ENCODE data around the gene DGKI.

DGKI gene

GRCh38 chr7:137587326-137587725, 259.4 kb downstream of the DGKI start:
- no peak for DNase-seq

DNA sequence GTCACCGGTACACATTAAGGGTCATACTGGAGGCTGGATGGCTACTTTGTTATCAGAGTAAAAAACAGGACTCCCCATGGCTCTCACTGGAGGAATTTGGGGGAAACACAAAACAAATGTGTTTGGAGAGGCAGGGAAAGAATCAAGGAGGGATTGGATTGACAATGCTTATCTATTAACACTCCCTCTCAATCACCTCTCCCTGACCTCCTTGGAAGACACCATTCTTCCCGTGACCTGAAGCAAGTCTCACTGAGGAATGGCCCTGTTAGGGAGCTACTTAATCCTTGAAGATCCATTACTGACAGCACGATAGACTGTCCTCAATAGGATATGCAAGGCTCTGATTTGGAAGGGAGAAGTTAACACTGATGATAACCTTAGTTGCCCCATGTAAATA, 261.2 kb downstream of the DGKI start:
- DNase-seq: no peak

DNA sequence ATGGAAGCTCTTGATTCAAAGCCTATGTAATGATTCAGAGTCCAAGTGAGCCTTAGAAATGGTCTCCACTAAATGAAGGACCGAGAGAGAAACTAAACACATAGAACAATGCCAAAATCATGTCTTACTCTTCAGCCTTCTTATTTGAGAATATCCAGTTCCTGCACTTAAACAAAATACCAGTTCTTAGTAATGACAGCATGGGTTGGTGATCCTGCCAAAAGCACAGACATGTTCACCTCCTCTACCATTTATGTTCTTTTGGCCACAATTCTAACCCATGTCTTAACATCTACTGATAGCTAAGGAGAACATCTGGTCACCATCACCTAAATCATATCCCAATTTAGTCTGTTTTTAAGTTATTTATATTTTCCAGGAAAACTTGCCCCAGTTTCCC, 263.6 kb downstream of the DGKI start:
- DNase-seq: no peak

GRCh38 chr7:137579913-137580640, 266.7 kb downstream of the DGKI start:
- DNase-seq: no peak

DNA sequence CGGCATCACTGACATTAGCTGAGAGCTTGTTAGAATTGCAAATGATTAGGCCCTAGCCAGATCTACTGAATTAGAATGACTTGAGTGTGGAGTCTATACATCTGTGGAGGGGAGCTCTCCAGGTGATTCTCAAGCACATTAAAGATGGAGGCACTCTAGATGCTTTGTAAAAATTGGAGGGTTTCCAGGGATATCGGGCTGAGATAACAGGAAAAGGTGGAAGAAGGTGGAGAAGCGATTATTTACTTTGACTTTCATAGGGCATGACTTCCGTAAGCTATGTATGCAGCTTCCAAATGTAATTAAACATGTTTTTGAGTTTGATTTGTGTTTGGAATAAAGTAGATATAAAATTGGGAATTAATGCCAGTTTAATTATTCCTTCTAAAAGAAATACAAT, 268.2 kb downstream of the DGKI start:
- no peak for DNase-seq

DNA sequence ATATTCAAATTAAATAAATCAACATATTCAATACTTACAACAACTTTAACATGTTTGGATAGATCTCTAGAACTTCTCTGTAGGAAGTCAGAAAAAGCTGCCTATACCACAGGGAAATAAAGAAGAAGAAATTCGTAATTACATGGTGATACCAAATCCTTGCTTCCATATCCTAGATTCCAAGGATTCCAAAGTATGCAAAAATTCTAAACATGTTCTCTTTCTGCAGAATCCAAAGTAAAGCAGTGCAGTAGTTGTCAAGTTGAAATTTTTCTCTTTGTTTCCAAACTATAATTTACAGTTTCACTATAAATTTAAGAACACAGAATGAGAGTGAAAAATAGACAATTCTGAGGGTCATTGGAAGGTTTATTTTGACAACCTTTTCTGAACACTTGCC, 269.6 kb downstream of the DGKI start:
- no peak for DNase-seq

GRCh38 chr7:137576481-137576880, 270.3 kb downstream of the DGKI start:
- no peak for DNase-seq

DNA sequence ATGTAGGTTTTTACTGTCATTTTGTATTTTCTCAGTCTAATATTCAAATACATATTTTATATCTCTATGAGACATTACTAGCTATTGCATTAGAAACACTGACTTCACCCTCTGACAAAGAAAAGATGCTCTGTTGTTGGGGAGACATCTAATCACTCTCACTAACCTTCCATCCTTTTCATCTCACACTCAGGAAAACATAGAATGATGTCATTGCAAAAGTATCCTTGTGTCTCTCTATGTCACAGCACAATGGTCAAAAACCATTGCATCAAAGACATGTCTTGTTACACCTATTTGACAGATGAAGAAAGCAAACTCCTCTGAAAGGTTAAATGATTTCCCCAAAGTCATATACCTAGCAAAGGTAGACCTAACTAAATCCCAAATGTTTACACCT, 272.0 kb downstream of the DGKI start:
- DNase-seq: no peak

- DNase-seq: no peak
These were observed 274.6 kb downstream of the DGKI start for GRCh38 chr7:137572056-137572784.

DNA sequence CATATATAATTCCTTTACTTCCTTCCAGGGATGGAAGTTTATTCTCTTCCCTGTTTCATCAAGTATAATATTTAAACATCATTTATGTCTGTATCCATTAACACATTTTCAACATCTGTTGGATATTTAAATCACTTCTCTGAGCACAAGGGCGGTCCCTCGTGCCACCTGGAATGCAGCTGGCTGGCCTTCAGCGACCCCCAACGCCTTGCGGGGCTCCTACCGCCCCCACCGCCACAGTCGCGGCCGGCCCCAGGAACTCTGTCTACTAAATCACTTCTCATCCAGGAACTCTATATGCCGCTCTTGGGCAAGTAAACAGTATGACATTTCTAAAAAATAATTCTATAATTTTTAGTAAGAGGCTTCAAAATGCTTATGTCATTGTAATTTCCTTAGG, 282.1 kb downstream of the DGKI start:
- DNase-seq: no peak

DNA sequence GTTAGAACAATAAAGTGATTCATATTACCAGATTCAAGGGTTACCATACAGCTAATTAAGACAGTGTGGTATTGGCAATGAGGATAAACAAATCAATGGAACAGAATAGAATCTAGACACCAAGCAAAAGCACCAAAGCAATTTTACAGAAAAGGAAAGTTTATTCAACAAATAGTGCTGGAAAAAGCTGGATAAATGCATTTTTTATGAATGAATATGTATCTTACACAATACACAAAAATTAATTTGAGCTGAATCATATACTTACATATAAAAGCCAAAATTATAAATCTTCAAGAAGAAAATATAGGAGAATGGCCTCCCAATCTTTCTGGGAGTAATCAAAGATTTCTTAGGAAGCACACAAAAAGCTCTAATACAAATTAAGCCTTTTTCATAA, 282.8 kb downstream of the DGKI start:
- DNase-seq: no peak

DNA sequence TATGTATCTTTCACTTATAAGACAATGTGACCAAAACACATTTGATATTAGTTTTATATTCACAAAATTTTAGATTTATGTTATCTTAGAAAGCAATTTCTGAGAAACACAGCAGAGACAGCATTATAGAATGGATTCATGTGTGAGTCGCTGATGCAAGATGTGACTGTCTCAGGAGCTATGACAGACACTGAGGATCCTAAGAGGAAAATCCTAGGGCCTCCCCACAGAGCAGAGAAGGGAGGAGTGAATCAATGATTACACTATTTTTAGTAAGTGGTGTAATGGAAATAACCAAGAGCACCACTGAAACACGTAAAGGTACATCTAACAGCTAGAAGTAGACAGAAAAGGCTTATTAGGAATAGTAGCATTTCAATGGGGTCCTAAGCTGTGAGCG, 299.3 kb downstream of the DGKI start:
- no peak for DNase-seq

DNA sequence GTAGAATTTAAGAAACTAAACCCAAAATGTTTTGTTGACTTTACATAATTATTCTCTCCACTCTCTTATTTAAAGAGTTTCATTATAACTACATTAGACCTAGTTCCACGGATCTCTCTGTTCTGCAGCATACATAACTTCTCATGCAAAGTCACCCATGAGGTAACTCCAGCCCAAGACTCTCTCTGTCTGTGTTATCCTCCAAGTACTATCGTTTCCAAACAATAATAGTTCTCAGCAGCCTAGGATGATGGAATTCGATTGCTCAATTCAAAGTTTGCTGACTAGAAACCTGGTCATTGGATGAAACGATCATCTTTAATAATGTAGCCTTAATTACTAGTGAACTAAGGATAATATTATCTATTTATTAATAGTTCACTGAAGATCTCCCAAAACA, 300.1 kb downstream of the DGKI start:
- DNase-seq: no peak

DNA sequence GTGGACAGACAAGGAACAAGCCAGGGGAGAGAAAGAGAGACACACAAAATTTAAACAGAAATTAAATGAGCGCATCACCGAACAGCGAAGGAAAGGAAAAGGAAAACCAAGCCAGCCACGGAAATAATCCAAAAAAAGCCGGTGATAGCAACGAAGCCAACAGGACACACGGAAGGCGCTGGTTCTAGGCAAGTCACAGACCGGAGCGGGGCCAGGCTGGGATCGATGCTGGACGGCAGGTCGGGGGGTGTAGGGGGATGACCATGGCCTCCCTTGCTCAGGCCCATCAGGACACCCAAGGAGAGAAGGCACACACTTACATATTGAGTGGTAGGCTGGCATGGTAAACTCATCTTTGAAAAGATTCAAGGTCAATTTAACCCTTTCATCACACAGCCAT, 300.8 kb downstream of the DGKI start:
- DNase-seq: no peak

- DNase-seq: no peak
These were observed 301.6 kb downstream of the DGKI start for GRCh38 chr7:137545059-137545716.

DNA sequence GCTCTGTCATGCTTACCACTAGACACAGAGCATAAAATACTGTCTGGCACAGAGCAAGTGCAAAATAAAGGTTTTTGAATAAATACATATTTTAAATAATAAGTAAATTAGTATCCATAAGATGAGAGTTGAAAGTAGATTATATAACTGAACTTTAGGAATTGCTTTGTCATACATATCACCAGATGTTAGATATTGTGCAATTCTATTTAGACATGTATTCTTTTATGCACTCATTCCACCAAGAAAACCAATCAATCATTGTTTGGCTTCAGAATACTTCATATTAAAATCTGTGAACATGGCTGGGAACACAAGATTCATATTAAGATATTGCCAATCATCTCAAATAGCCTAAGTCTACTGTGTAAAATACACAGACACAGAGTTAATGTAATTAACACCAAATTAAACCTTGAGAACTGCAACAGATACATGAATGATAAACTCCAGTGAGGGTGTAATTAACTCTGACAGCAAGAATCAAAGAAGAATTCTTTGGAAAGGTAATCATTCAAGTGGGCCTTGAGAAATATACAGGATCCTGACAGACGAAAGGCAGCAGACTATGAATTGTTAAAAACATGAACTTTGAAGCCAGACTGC, 302.2 kb downstream of the DGKI start:
- no peak for DNase-seq

GRCh38 chr7:137539111-137539715, 307.6 kb downstream of the DGKI start:
- DNase-seq: no peak

DNA sequence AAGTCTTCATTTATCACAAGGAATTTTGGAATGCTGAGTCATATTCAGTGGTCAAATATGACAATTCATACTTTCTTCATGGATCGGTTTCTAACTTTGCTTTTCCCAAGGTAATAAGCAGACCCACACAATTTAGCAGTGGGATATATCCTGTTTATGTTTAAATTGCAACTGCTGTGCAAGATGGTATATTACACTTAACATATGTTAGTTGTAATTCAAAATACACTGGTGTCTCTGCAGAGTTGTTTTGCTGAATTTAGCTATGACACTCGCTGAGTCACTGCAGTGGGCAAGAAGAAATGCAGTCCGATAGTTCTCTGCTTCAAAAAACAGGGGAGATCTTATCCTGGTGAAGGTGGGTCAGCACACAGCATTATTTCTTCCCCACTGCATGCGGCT, 308.4 kb downstream of the DGKI start:
- no peak for DNase-seq

- no peak for DNase-seq
These were observed 311.2 kb downstream of the DGKI start for GRCh38 chr7:137535579-137535978.

DNA sequence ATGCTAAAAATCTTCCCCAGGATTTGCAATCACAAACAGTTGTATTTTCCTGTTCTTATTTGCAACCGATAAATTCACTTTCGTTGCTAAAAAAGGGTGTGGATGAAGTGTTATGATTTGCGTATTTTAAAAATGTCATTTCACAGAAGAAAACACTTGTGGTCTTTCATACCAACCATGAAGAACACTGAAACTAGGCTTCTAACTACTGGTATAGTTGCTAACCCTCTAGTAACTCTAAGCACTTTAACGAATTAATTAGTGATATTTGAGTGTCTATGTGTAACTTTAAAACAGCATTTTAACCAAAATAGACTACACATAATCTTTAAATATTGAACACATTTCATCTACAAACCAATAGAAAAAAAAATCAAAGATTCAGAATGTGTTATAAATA, 315.1 kb downstream of the DGKI start:
- no peak for DNase-seq

GRCh38 chr7:137527634-137528033, 319.1 kb downstream of the DGKI start:
- no peak for DNase-seq

DNA sequence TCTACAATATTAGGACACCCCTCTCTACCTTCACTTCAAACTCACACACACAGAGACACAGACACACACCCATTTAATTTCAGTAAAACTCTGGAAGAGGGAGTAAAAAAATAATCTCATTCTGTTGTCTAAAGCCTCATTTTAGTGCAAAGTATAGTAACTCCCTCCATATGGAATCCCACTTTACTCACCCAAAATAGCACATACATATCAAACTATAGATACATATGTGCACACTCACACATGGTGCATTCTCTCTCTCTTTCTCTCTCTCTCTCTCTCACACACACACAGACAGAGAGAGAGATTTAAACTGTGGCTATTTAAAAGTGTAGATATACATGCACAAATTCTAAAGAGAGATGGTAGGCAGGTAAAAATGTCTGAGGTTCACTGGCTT, 323.6 kb downstream of the DGKI start:
- no peak for DNase-seq

DNA sequence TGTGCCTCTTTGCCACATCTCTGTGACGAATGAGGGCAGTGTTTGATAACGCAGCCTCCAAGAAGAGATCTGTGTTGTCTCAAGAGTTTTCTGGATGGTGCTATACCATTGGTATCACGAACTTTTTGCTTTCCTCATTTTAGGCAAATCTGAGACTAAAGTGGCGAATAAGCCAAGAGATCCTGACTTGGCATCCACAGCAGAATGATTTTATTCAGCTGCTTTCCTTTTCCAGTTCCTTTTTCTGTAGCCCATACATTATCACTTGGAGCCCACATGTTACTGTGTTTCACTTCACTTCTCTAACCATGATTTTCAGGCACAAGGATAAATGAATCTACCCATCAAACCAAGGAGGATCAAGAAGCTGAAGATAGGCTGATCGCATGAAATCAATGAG, 325.3 kb downstream of the DGKI start:
- DNase-seq: no peak

All from stimulated activated CD4-positive, alpha-beta T cell treated with anti-CD3 and anti-CD28 coated beads, Interleukin-1b, Interleukin-23, amount 100 ng/mL, for 48 hours (primary cell).